AG04450 (cell line): ENCODE results near the gene PLCH2. TPM values are rescaled to one million over a fixed set of nuclear protein-coding genes. Genes with fewer than 3 reads are reported as not detected.

ENCODE experiments used
- CTCF ChIA-PET: fragments of 300-600, 350-600 bp; formaldehyde crosslinking; extraction: SDS; loops from one replicate; lab custom pipeline; 2022; ENCODE audit warnings: antibody characterized with exemption, inconsistent platforms; lab: Charles Lee
- POLR2A ChIA-PET: fragments of 350-600 bp; formaldehyde crosslinking; extraction: SDS; loops from one replicate; lab custom pipeline; 2021; ENCODE audit warnings: antibody characterized with exemption, inconsistent platforms; lab: Yijun Ruan, JAX
- DNase-seq: peaks from one replicate; pipeline ENCODE4 v3.0.0-alpha.2; 2011; ENCODE audit warnings: low read depth, low spot score
- H3K27ac ChIP-seq: one replicate; pipeline ENCODE4 v1.5.1; 2012; ENCODE audit warnings: low read depth, low read length, control low read depth
- H3K27me3 ChIP-seq: one replicate; pipeline ENCODE4 v1.6.0; 2012; ENCODE audit warnings: low read length; ENCODE audit not compliant: control insufficient read depth, insufficient read depth
- H3K4me3 ChIP-seq: 2 replicates; pipeline ENCODE4 v1.5.1; 2011; ENCODE audit warnings: mild to moderate bottlenecking, low read depth, low read length, control low read depth
- H3K9me3 ChIP-seq: 2 replicates; pipeline ENCODE4 v1.5.1; 2012; ENCODE audit warnings: low read length; ENCODE audit not compliant: control insufficient read depth, insufficient read depth
- polyA plus RNA-seq: library from polyadenylated mRNA; depleted of rRNA; stranded (reverse); fragments of >200 nt; gene quantifications from 2 replicates; pipeline ENCODE4 v1.2.3, GENCODE V29; 2011
- TF ChIP-seq, protein P1 (sequence below): IDR thresholded peaks from 2 replicates; pipeline ENCODE4 v1.5.1; 2011; ENCODE audit warnings: low read depth, low read length, control low read depth, inconsistent platforms

PLCH2 gene
- polyA plus RNA-seq, 1 experiment = 0.06 TPM

DNA sequence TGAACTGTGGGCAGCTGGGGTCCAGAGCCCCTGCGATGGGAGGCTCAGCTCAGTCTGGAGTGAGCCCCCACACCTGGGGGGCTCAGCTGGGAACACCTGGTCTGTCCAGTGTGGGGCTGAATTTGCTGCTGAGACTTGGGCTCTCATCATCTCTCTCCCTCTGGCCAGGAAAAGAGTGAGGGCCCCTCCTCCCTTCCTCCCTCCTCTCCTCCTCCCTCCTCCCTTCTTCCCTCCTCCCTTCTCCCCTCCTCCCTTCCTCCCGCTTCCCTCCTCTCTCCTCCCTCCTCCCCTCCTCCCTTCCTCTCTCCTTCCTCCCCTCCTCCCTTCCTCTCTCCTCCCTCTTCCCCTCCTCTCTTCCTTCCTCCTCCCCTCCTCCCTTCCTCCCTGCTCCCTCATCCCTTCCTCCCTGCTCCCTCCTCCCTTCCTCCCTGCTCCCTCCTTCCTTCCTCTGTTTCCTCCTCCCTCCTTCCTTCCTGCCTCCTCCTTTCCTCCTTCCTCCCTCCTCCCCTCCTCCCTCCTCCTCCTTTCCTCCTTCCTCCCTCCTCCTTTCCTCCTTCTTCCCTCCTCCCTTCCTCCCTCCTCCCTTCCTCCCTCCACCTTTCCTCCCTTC is 40.2 kb upstream of the PLCH2 start:
- TF ChIP-seq, protein P1, sequence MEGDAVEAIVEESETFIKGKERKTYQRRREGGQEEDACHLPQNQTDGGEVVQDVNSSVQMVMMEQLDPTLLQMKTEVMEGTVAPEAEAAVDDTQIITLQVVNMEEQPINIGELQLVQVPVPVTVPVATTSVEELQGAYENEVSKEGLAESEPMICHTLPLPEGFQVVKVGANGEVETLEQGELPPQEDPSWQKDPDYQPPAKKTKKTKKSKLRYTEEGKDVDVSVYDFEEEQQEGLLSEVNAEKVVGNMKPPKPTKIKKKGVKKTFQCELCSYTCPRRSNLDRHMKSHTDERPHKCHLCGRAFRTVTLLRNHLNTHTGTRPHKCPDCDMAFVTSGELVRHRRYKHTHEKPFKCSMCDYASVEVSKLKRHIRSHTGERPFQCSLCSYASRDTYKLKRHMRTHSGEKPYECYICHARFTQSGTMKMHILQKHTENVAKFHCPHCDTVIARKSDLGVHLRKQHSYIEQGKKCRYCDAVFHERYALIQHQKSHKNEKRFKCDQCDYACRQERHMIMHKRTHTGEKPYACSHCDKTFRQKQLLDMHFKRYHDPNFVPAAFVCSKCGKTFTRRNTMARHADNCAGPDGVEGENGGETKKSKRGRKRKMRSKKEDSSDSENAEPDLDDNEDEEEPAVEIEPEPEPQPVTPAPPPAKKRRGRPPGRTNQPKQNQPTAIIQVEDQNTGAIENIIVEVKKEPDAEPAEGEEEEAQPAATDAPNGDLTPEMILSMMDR = no peak
- H3K9me3 ChIP-seq = peaks cover 6% of the 10 kb centered on the region; the same call in 1 of the 2 replicates
- H3K27ac ChIP-seq = no peak overlapping the region
- ChIA-PET CTCF (no interaction called here), POLR2A (no interaction called here)
- no peak overlapping the region for H3K4me3 ChIP-seq
- no peak for DNase-seq
- peaks cover 38% of the 10 kb centered on the region for H3K27me3 ChIP-seq

DNA sequence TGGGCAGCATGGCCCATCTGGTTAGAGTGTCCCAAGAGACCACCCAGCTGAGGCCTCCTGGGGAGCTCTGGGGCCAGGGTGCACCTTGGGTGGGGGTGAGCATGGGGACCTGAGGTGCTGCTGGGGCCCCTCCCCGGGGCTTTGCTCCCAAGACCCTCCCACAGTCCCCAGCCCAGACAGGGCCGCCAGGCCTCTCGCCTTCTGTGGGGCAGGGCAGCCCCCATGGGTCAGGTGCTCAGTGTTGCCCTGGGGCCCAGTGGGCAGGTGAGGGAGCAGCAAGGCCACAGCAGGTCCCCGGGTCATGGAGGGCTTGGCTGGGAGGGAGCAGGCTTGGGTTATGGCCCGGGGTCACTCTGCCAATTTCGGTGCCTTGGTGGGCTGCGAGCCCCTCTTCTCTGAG is 39.2 kb upstream of the PLCH2 start:
- TF ChIP-seq, protein P1 = no peak
- H3K4me3 ChIP-seq = no peak overlapping the region
- no peak for DNase-seq
- no peak overlapping the region for H3K27ac ChIP-seq
- H3K9me3 ChIP-seq = peaks cover 6% of the 10 kb centered on the region; the same call in 1 of the 2 replicates
- ChIA-PET POLR2A (no interaction called here), CTCF (no interaction called here)
- peaks cover 31% of the 10 kb centered on the region for H3K27me3 ChIP-seq

DNA sequence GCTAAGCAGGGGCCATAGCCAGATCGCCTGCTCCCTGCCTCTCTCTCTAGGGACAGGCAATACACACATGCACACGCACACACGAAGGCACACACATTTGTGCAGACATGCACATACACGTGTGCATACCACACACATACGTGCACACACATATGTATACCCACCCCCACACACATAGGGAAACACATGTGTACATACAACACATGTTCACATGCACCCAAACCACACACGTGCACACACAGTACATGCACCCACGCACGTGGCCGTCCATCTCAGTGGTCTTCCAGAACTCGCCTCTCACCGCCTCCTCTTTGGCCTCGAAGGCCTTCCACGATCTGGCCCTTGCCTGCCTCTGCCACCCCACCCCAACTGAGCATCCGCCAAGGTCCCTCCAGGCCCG is 38.5 kb upstream of the PLCH2 start:
- Histone ChIP-seq H3K9me3 (peaks cover 6% of the 10 kb centered on the region; the same call in 1 of the 2 replicates), H3K27me3 (peaks cover 30% of the 10 kb centered on the region), H3K27ac (no peak overlapping the region), H3K4me3 (no peak overlapping the region)
- ChIA-PET POLR2A (no interaction called here), CTCF (no interaction called here)
- TF ChIP-seq, protein P1 = no peak
- no peak for DNase-seq

DNA sequence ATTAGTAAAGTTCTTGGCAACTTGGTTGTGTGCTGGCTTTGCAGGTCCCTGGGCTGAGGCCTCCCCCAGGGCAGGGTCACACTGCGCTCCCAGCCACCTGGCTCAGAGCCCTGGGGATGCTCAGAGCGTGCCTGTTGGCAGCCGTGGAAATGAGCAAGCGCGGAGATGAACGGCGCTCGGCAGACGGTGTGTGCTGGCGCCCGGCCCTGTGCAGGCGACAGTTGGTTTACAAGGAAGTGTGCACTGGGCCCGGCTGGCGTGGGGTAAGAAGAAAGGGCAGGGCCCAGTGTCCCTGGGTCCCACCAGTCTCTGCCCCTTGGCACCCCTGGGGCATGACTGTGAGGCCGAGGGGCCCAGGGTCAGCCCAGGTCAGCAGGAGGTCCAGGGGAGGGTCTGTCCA is 38.1 kb upstream of the PLCH2 start:
- no peak for DNase-seq
- TF ChIP-seq, protein P1 = no peak
- ChIA-PET CTCF (no interaction called here), POLR2A (no interaction called here)
- no peak overlapping the region for H3K4me3 ChIP-seq
- H3K27me3 ChIP-seq = peaks cover 30% of the 10 kb centered on the region
- H3K27ac ChIP-seq = no peak overlapping the region
- peaks cover 6% of the 10 kb centered on the region; the same call in 1 of the 2 replicates for H3K9me3 ChIP-seq

DNA sequence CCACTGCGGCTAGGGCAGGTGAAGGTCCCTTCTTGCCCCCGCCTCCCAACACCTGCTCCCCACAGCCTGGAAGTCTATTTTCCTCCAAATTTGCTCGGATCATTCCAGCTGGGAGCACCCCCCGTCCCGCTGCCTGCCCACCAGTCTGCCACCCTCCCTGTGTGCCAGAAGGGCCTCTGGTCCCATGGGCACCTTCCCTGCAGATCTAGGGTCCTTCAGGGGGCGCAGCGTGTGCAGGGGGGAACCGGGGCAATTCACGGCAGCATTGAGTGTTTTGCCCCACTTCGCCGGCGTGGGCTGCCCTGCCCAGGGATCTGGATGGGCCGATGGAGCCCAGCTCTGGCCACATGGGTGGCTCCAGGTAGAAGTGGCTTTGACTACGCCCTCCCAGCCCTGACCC is 37.4 kb upstream of the PLCH2 start:
- ChIA-PET POLR2A (no interaction called here), CTCF (no interaction called here)
- Histone ChIP-seq H3K9me3 (peaks cover 6% of the 10 kb centered on the region; the same call in 1 of the 2 replicates), H3K27me3 (peaks cover 27% of the 10 kb centered on the region), H3K4me3 (no peak overlapping the region), H3K27ac (no peak overlapping the region)
- DNase-seq = no peak
- TF ChIP-seq, protein P1 = no peak
